GM19395 (cell line): ENCODE measurements around the gene DDAH2.
A peak's percentile ranks its signal among the peaks of the same experiment; 100 is the strongest.

ENCODE experiments used
- ATAC-seq: cut with Tn5 transposase; IDR thresholded peaks from one replicate; pipeline ENCODE4 v1.9.1; 2021; ENCODE audit warnings: mild to moderate bottlenecking, moderate library complexity; ENCODE audit not compliant: unreplicated experiment

DDAH2 gene

GRCh38 chr6:31761343-31761742, 32.2 kb upstream of the DDAH2 start:
- ATAC-seq: no peak

GRCh38 chr6:31760790-31761189, 31.7 kb upstream of the DDAH2 start:
- ATAC-seq: no peak

DNA sequence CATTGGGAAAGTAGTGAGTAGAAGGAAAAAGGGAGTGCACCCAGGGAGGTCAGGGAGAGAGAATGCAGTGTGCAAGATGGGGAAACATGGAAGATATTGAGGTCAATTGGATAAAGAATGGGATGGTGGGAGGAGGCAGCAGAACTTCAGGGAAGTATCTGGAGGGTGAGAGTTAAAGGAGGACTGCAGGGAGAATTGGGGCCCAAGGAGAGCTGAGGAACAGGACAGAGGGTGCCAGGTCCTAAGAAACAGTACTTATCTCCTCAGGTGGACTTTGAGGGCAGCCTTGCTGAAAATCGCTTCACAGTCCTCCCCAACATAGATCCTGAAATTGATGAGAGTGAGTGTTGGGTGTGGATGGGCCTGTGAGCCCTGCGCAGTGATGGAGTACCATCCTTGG, 29.2 kb upstream of the DDAH2 start:
- no peak for ATAC-seq

GRCh38 chr6:31752739-31753319, 23.7 kb upstream of the DDAH2 start:
- no peak for ATAC-seq

GRCh38 chr6:31750411-31751022, 21.4 kb upstream of the DDAH2 start:
- ATAC-seq: no peak

DNA sequence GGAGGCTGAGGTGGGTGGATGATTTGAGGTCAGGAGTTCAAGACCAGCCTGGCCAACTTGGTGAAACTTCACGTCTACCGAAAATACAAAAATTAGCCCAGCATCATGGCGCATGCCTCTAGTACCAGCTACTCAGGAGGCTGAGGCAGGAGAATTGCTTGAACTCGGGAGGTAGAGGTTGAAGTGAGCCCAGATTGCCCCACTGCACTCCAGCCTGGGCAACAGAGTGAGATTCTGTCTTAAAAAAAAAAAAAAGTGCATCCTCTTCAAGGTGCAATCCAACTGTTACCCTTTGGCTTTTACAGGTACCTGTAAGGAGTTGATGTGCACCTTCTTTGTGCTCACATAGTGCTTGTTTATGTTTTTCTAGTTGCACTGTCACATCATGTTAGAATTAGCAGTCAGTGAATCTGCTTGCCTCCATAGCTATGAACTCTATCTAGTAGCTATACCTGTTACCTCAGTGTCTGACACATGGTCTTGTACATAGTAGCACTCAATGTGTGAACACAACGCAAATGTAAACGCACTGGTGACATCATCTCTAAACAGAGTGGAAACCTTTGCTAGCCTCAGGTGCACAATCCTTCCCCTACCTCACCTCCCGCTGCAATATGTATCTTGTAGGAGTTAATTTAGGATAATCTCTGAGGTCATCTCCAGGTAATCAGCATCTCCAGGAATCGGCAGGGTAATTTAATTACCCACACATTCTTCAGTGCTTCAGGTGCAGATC, 20.4 kb upstream of the DDAH2 start:
- ATAC-seq: no peak

GRCh38 chr6:31744422-31744821, 15.3 kb upstream of the DDAH2 start:
- ATAC-seq: no peak

GRCh38 chr6:31742894-31743293, 13.8 kb upstream of the DDAH2 start:
- no peak for ATAC-seq

DNA sequence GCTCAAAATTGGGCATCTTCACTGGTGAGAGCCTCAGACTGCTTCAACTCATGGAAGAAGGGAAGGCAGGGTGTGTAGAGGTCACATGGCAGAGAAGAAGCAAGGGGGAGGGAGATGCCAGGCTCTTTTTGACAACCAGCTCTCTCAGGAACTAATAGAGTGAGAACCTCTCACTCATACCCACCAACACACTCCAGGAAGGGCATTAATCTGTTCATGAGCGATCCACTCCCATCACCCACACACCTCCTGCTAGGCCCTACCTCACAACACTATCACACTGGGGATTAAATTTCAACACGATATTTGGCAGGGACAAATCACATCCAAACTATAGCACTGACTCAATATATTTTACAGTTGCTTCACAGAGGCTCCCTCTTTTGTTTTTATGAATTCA, 12.7 kb upstream of the DDAH2 start:
- ATAC-seq: no peak

GRCh38 chr6:31740397-31741223, 11.5 kb upstream of the DDAH2 start:
- ATAC-seq: no peak

- peak; percentile 75 for ATAC-seq
Observed at GRCh38 chr6:31739639-31740396, 10.7 kb upstream of the DDAH2 start, which contains the start of gene MSH5. MSH5 (plus strand) TSS chr6:31740005; CDS start chr6:31740467, 462 bp downstream.

GRCh38 chr6:31737991-31738979, 9.2 kb upstream of the DDAH2 start:
- ATAC-seq: no peak

DNA sequence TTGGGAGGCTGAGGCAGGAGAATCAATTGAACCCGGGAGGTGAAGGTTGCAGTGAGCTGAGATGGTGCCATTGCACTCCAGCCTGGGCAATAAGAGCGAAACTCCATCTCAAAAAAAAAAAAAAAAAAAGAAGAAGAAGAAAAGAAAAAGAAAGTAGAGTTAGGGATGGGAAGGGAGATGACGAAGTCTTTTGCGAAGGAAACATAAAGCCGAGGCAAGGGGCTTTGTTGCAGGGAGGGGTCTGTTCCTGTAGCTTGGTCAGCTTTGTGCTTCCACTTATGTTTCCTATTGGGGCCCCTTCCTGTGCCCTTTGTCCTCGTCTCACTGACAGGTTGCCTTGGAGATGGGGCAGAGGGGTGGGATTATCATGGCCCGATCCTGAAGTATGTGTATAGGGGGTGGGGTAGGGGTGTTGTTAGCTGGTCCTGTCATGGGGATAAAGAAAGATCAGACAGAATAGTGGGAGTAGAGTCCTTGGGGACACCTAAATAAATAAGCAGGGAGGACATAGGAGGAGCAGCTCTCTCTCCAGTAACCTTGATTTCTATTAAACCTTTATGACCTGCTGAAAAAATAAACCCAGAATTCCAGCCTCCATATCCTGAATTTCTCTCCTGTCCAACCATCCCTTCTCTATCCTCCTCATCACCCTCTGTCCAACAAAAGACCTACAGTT, 8.4 kb upstream of the DDAH2 start:
- no peak for ATAC-seq

DNA sequence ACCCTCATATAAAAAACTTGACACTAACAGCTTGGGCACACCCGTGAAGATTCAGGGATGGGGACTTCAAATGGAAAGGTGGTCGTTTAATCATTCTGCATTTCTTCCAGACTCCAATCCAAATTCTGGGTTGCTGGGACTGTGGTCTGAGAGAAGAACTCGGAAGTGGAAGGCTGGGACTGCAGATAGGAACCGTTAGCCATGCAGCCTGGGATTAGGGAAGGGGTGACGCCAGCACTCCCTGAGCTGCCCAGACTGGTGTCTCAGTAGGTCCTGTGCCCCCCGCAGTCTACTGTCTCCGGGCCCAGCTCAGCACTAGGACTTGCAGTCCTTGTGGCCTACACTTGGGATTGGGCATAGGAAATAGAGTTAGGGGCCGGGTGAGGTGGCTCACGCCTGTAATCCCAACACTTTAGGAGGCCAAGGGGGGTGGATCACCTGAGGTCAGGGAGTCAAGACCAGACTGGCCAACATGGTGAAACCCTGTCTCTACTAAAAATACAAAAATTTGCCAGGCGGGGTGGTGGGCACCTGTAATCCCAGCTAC, 7.7 kb upstream of the DDAH2 start:
- no peak for ATAC-seq

- ATAC-seq: peak; percentile 25
Observed at GRCh38 chr6:31736021-31736767, 7.1 kb upstream of the DDAH2 start, which contains the start of gene CLIC1. CLIC1 (minus strand) TSS chr6:31736530; CDS start chr6:31736300, 230 bp downstream.

DNA sequence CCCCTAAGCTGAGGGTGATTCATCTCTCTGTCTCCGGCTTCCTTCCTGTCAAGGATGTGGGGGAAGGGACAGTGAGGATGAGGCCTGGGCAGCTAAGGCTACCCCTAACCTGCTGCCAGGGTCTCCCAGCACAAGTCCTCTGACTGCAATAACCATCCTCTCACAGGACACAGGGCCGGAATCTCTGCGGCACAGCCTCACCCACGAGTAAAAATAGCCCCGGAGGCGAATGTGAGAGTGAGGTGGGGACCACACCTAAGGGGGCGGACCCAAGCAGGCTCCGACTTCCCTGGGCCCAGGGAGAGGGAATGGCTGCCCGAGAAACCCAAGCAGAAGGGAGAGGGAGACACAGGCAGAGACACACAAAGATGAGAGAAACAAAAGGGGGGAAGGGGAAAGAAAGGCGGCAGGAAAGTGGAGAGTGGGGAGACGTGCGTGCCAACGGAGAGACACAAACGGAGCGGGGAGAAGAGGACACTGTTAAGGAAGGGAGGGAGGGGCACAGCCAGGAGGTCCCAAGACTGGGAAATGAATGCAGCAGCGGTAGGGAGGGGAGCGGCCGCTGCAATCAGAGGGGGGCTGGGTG, 5.8 kb upstream of the DDAH2 start:
- no peak for ATAC-seq

GRCh38 chr6:31734247-31734820, 5.2 kb upstream of the DDAH2 start:
- no peak for ATAC-seq
